ENCODE measurements around the gene DLGAP5.

- TF ChIP-seq SUZ12 (IDR thresholded peaks at IDR 0.05; ENCODE audit: extremely low read depth, insufficient read depth, insufficient read length) (no peak), ZNF274 (IDR thresholded peaks at IDR 0.05; ENCODE audit: low read depth, low read length) (no peak), YY1 (IDR thresholded peaks at IDR 0.05; ENCODE audit: insufficient read depth, insufficient read length) (no peak)
Observed at GRCh38 chr14:55194656-55195355, 3.4 kb upstream of the DLGAP5 start.
